Activated CD4-positive, alpha-beta T cell treated with anti-CD3 and anti-CD28 coated beads for 36 hours (primary cell): Measurements from ENCODE around the gene NEDD9. TPM values are rescaled to one million over a fixed set of nuclear protein-coding genes. Genes with fewer than 3 reads are reported as not detected.
A peak's percentile ranks its signal among the peaks of the same experiment; 100 is the strongest.

Source experiments
- ATAC-seq: fragments of 200-7000 bp; cut with Tn5 transposase; one replicate; pipeline ENCODE4 v1.10.0; 2021; ENCODE audit warnings: mild to moderate bottlenecking, moderate library complexity
- CTCF ChIA-PET: fragments of 350-600 bp; sonication (Branson Sonifier 250); formaldehyde crosslinking; loops from one replicate; lab custom pipeline; 2021; ENCODE audit warnings: antibody characterized with exemption; lab: Charles Lee
- POLR2A ChIA-PET: fragments of 350-600 bp; sonication (Branson Sonifier 250); formaldehyde crosslinking; loops from one replicate; lab custom pipeline; 2021; ENCODE audit warnings: antibody characterized with exemption, inconsistent platforms; lab: Charles Lee
- DNase-seq: peaks from one replicate; pipeline ENCODE4 v3.0.0-alpha.2; 2020
- H3K27ac Mint-ChIP-seq: one replicate; pipeline ENCODE4 v1.8.0; 2021; ENCODE audit warnings: mixed read lengths
- H3K27me3 Mint-ChIP-seq: one replicate; pipeline ENCODE4 v1.8.0; 2021; ENCODE audit warnings: mixed read lengths
- H3K36me3 Mint-ChIP-seq: one replicate; pipeline ENCODE4 v1.8.0; 2021; ENCODE audit warnings: low read depth, mixed read lengths
- H3K4me1 Mint-ChIP-seq: one replicate; pipeline ENCODE4 v1.8.0; 2021; ENCODE audit warnings: mixed read lengths
- H3K4me3 Mint-ChIP-seq: one replicate; pipeline ENCODE4 v1.8.0; 2021; ENCODE audit warnings: mild to moderate bottlenecking, moderate library complexity, mixed read lengths
- H3K9me3 Mint-ChIP-seq: one replicate; pipeline ENCODE4 v1.8.0; 2021; ENCODE audit warnings: low read depth, mixed read lengths
- intact Hi-C, 2 experiments: fragments of 100-400 bp; cut with DNase I in 1 of 2; cut with micrococcal nuclease in 1 of 2; formaldehyde crosslinking; loops; one replicate each; pipeline versions ENCODE4 v1.14.2 to v1.15.1; 2022 to 2024; cut with DNase I, micrococcal nuclease
- total RNA-seq, 2 experiments: library from RNA; stranded (reverse); gene quantifications; one replicate each; pipeline ENCODE4 v1.2.3, GENCODE V29; 2021

The NEDD9 gene
- total RNA-seq, 2 experiments from 2014 or later = 23.6 to 27.3 TPM

GRCh38 chr6:11273406-11274065 is 41.1 kb upstream of the NEDD9 start:
- DNase-seq (no peak), ATAC-seq (no peak)
- Mint-ChIP-seq H3K9me3 (no peaks in the 10 kb centered on the region), H3K4me1 (peaks cover 36% of the 10 kb centered on the region), H3K27ac (no peak overlapping the region), H3K4me3 (no peak overlapping the region), H3K27me3 (no peaks in the 10 kb centered on the region), H3K36me3 (peaks cover 18% of the 10 kb centered on the region)
- intact Hi-C loops = no loop called here
- CTCF ChIA-PET = no interaction called here
- POLR2A ChIA-PET = no interaction called here

- Mint-ChIP-seq H3K9me3 (no peaks in the 10 kb centered on the region), H3K4me3 (no peak overlapping the region), H3K27ac (no peak overlapping the region), H3K36me3 (peaks cover 16% of the 10 kb centered on the region), H3K4me1 (peaks cover 27% of the 10 kb centered on the region), H3K27me3 (no peaks in the 10 kb centered on the region)
- POLR2A ChIA-PET = no interaction called here
- DNase-seq (no peak), ATAC-seq (no peak)
- CTCF ChIA-PET = no interaction called here
- intact Hi-C loops = no loop called here
These were observed 40.2 kb upstream of the NEDD9 start for GRCh38 chr6:11272491-11273192.

GRCh38 chr6:11271228-11272020 is 39.0 kb upstream of the NEDD9 start:
- Mint-ChIP-seq H3K4me3 (no peak overlapping the region), H3K9me3 (no peaks in the 10 kb centered on the region), H3K27me3 (no peaks in the 10 kb centered on the region), H3K27ac (no peak overlapping the region), H3K36me3 (peaks cover 16% of the 10 kb centered on the region), H3K4me1 (peaks cover 15% of the 10 kb centered on the region)
- intact Hi-C loops = no loop called here
- ChIA-PET CTCF (no interaction called here), POLR2A (no interaction called here)
- ATAC-seq (no peak), DNase-seq (no peak)

- CTCF ChIA-PET = interaction anchor here (0.9 kb wide), 1 partner anchor 226 kb away, joined by 3 read pairs; no protein-coding TSS in a partner anchor
- POLR2A ChIA-PET = no interaction called here
These were observed 37.9 kb upstream of the NEDD9 start for GRCh38 chr6:11270030-11271027.

GRCh38 chr6:11268978-11269377 is 36.5 kb upstream of the NEDD9 start:
- no peaks in the 10 kb centered on the region for H3K27me3 Mint-ChIP-seq
- CTCF ChIA-PET = interaction anchor here (1.3 kb wide), 1 partner anchor 10 kb away, joined by 6 read pairs; no protein-coding TSS in a partner anchor
- H3K4me1 Mint-ChIP-seq = no peaks in the 10 kb centered on the region
- H3K36me3 Mint-ChIP-seq = peaks cover 15% of the 10 kb centered on the region
- POLR2A ChIA-PET = no interaction called here
- DNase-seq (no peak), ATAC-seq (no peak)
- no peaks in the 10 kb centered on the region for H3K9me3 Mint-ChIP-seq
- intact Hi-C loops = no loop called here
- H3K27ac Mint-ChIP-seq = no peak overlapping the region
- no peak overlapping the region for H3K4me3 Mint-ChIP-seq

More at GRCh38 chr6:11270030-11271027, 37.9 kb upstream of the NEDD9 start:
- intact Hi-C loops = no loop called here
- H3K9me3 Mint-ChIP-seq = no peaks in the 10 kb centered on the region
- no peak overlapping the region for H3K4me3 Mint-ChIP-seq
- H3K27me3 Mint-ChIP-seq = no peaks in the 10 kb centered on the region
- H3K4me1 Mint-ChIP-seq = peaks cover 5% of the 10 kb centered on the region
- ATAC-seq (no peak), DNase-seq (no peak)
- H3K27ac Mint-ChIP-seq = no peak overlapping the region
- H3K36me3 Mint-ChIP-seq = peaks cover 16% of the 10 kb centered on the region

GRCh38 chr6:11266926-11267325 is 34.5 kb upstream of the NEDD9 start:
- Mint-ChIP-seq H3K27me3 (no peaks in the 10 kb centered on the region), H3K4me1 (peaks cover 11% of the 10 kb centered on the region), H3K9me3 (no peaks in the 10 kb centered on the region), H3K27ac (no peak overlapping the region), H3K4me3 (no peak overlapping the region), H3K36me3 (peaks cover 7% of the 10 kb centered on the region)
- ChIA-PET CTCF (interaction anchor here (1.7 kb wide), 1 partner anchor 31 kb away, joined by 3 read pairs; no protein-coding TSS in a partner anchor), POLR2A (no interaction called here)
- intact Hi-C loops = no loop called here
- ATAC-seq = no peak
- no peak for DNase-seq

- H3K4me1 Mint-ChIP-seq = peaks cover 16% of the 10 kb centered on the region
- H3K27me3 Mint-ChIP-seq = no peaks in the 10 kb centered on the region
- H3K36me3 Mint-ChIP-seq = peaks cover 2% of the 10 kb centered on the region
- no peak overlapping the region for H3K27ac Mint-ChIP-seq
- intact Hi-C loops = no loop called here
- H3K9me3 Mint-ChIP-seq = no peaks in the 10 kb centered on the region
- ChIA-PET CTCF (no interaction called here), POLR2A (no interaction called here)
- ATAC-seq = no peak
- no peak overlapping the region for H3K4me3 Mint-ChIP-seq
- no peak for DNase-seq
These were observed 33.5 kb upstream of the NEDD9 start for GRCh38 chr6:11265932-11266331.

- H3K4me1 Mint-ChIP-seq = peaks cover 33% of the 10 kb centered on the region
These were observed 31.6 kb upstream of the NEDD9 start for GRCh38 chr6:11264100-11264499.

GRCh38 chr6:11263291-11263775 is 30.9 kb upstream of the NEDD9 start:
- POLR2A ChIA-PET = no interaction called here
- Mint-ChIP-seq H3K4me3 (no peak overlapping the region), H3K4me1 (peaks cover 41% of the 10 kb centered on the region), H3K27me3 (no peaks in the 10 kb centered on the region), H3K27ac (peak overlapping the region; percentile 56), H3K36me3 (peaks cover 6% of the 10 kb centered on the region), H3K9me3 (no peaks in the 10 kb centered on the region)
- intact Hi-C loops = no loop called here
- CTCF ChIA-PET = interaction anchor here (1.5 kb wide), 1 partner anchor 233 kb away, joined by 3 read pairs; no protein-coding TSS in a partner anchor
- DNase-seq (no peak), ATAC-seq (no peak)

More at GRCh38 chr6:11264100-11264499, 31.6 kb upstream of the NEDD9 start:
- no peak for DNase-seq
- Mint-ChIP-seq H3K4me3 (no peak overlapping the region), H3K9me3 (no peaks in the 10 kb centered on the region), H3K27ac (no peak overlapping the region), H3K36me3 (peaks cover 6% of the 10 kb centered on the region), H3K27me3 (no peaks in the 10 kb centered on the region)
- ChIA-PET CTCF (no interaction called here), POLR2A (no interaction called here)
- intact Hi-C loops = no loop called here
- ATAC-seq = no peak

GRCh38 chr6:11262242-11262641 is 29.8 kb upstream of the NEDD9 start:
- no peak overlapping the region for H3K27ac Mint-ChIP-seq
- H3K27me3 Mint-ChIP-seq = no peaks in the 10 kb centered on the region
- no peak overlapping the region for H3K4me3 Mint-ChIP-seq
- H3K9me3 Mint-ChIP-seq = no peaks in the 10 kb centered on the region
- peaks cover 8% of the 10 kb centered on the region for H3K36me3 Mint-ChIP-seq
- intact Hi-C loops = no loop called here
- ChIA-PET POLR2A (no interaction called here), CTCF (interaction anchor here (0.6 to 1.5 kb wide), 6 partner anchors 10 to 234 kb away, joined by 3 to 4 read pairs (median 3); no protein-coding TSS in a partner anchor)
- ATAC-seq = no peak
- DNase-seq = no peak
- peaks cover 52% of the 10 kb centered on the region for H3K4me1 Mint-ChIP-seq
